SK-N-SH (cell line): ENCODE results near the gene ACSF3. TPM values are rescaled to one million over a fixed set of nuclear protein-coding genes. Genes with fewer than 3 reads are reported as not detected.

ENCODE experiments used
- CTCF ChIA-PET: fragments of 300-600, 350-600 bp; formaldehyde crosslinking; extraction: SDS; loops from one replicate; lab custom pipeline; 2021; lab: Yijun Ruan, JAX
- POLR2A ChIA-PET: fragments of 350-600 bp; sonication (Branson Sonifier 250); formaldehyde crosslinking; extraction: SDS; loops from one replicate; lab custom pipeline; 2020; ENCODE audit warnings: antibody characterized with exemption, inconsistent platforms; lab: Yijun Ruan, JAX
- DNase-seq: peaks from one replicate; pipeline ENCODE4 v3.0.0; 2012
- H2AFZ ChIP-seq: fragments of 200-600 bp; sonication (generic); 2 replicates; pipeline ENCODE4 v1.8.1; 2016; ENCODE audit warnings: antibody characterized with exemption, mild to moderate bottlenecking, low read depth
- H3F3A ChIP-seq: fragments of 200-600 bp; sonication (generic); replicated peaks from 2 replicates; pipeline ENCODE3; 2016; ENCODE audit warnings: antibody characterized with exemption, mild to moderate bottlenecking; ENCODE audit not compliant: insufficient read depth
- H3K27ac ChIP-seq, 2 experiments: fragments of 200-500 bp in 1 of 2; fragments of 200-600 bp in 1 of 2; sonication (Bioruptor generic) in 1 of 2; sonication (generic), shearing (Covaris generic) in 1 of 2; 2 replicates each; pipeline versions ENCODE4 v1.5.1 to v1.6.1; 2014 to 2016; ENCODE audit warnings: low read depth in 2 of 2, inconsistent platforms in 1 of 2, low read length in 1 of 2, mild to moderate bottlenecking in 1 of 2, mixed read lengths in 1 of 2
- H3K27me3 ChIP-seq: fragments of 200-600 bp; sonication (generic), shearing (Covaris generic); 2 replicates; pipeline ENCODE4 v1.6.1; 2016; ENCODE audit warnings: mixed run types; ENCODE audit not compliant: insufficient read depth
- H3K36me3 ChIP-seq, 2 experiments: fragments of 200-500 bp in 1 of 2; fragments of 200-600 bp in 1 of 2; sonication (Bioruptor generic) in 1 of 2; sonication (generic) in 1 of 2; replicated peaks in 1 of 2; 2 replicates each; pipeline versions ENCODE3 to v1.5.1; 2014 to 2016; ENCODE audit warnings: low read length in 1 of 2, mild to moderate bottlenecking in 1 of 2; ENCODE audit not compliant: insufficient read depth in 2 of 2, control insufficient read depth in 1 of 2
- H3K4me1 ChIP-seq, 2 experiments: fragments of 200-500 bp in 1 of 2; fragments of 200-600 bp in 1 of 2; sonication (Bioruptor generic) in 1 of 2; sonication (generic), shearing (Covaris generic) in 1 of 2; 2 replicates each; pipeline versions ENCODE4 v1.5.1 to v1.6.1; 2014 to 2016; ENCODE audit warnings: low read depth in 1 of 2, low read length in 1 of 2, mixed run types in 1 of 2; ENCODE audit not compliant: insufficient read depth in 2 of 2, control insufficient read depth in 1 of 2
- H3K4me2 ChIP-seq: fragments of 200-600 bp; sonication (generic), shearing (Covaris generic); 2 replicates; pipeline ENCODE4 v1.6.1; 2017; ENCODE audit warnings: mixed run types
- H3K4me3 ChIP-seq, 2 experiments: fragments of 200-500 bp in 1 of 2; fragments of 200-600 bp in 1 of 2; sonication (Bioruptor generic) in 1 of 2; sonication (generic), shearing (Covaris generic) in 1 of 2; 2 replicates each; pipeline versions ENCODE4 v1.5.1 to v1.8.1; 2014 to 2016; ENCODE audit warnings: low read depth in 2 of 2, inconsistent platforms in 1 of 2, low read length in 1 of 2, mild to moderate bottlenecking in 1 of 2, mixed read lengths in 1 of 2, moderate library complexity in 1 of 2
- H3K79me2 ChIP-seq: fragments of 200-600 bp; sonication (generic); 2 replicates; pipeline ENCODE4 v1.8.1; 2017; ENCODE audit warnings: mild to moderate bottlenecking; ENCODE audit not compliant: insufficient read depth
- H3K9ac ChIP-seq: fragments of 200-600 bp; sonication (generic); 2 replicates; pipeline ENCODE4 v1.6.1; 2017; ENCODE audit warnings: mixed run types
- H3K9me2 ChIP-seq: fragments of 200-600 bp; sonication (generic); 2 replicates; pipeline ENCODE4 v1.6.1; 2017; ENCODE audit warnings: mixed run types
- H3K9me3 ChIP-seq: fragments of 200-600 bp; sonication (generic); 2 replicates; pipeline ENCODE4 v1.6.1; 2017; ENCODE audit warnings: mixed run types, mild to moderate bottlenecking, moderate library complexity
- H4K20me1 ChIP-seq: fragments of 200-600 bp; sonication (generic); 2 replicates; pipeline ENCODE4 v1.6.1; 2017; ENCODE audit warnings: mild to moderate bottlenecking, mixed run types; ENCODE audit not compliant: insufficient read depth
- CHD2 ChIP-seq: fragments of 150-350 bp; IDR thresholded peaks from 2 replicates; pipeline ENCODE4 v1.6.1; 2018; ENCODE audit warnings: low read length; ENCODE audit not compliant: partially characterized antibody
- EZH2phosphoT487 ChIP-seq: fragments of 200-600 bp; sonication (generic); IDR thresholded peaks from 2 replicates; pipeline ENCODE4 v1.6.1; 2017; ENCODE audit warnings: low read depth, mixed run types, mild to moderate bottlenecking, antibody characterized with exemption, moderate library complexity, borderline replicate concordance
- FOSL2 ChIP-seq: IDR thresholded peaks from 2 replicates; pipeline ENCODE4 v1.4.0; 2012; ENCODE audit warnings: low read depth, mild to moderate bottlenecking, moderate library complexity, borderline replicate concordance
- RAD21 ChIP-seq: IDR thresholded peaks from 2 replicates; pipeline ENCODE4 v1.6.1; 2012; ENCODE audit warnings: mild to moderate bottlenecking, low read length
- RFX5 ChIP-seq: IDR thresholded peaks from 2 replicates; pipeline ENCODE4 v1.6.1; 2012; ENCODE audit warnings: mild to moderate bottlenecking, improper control_type of control experiment, low read length
- SIN3A ChIP-seq: IDR thresholded peaks from 2 replicates; pipeline ENCODE4 v1.6.1; 2012; ENCODE audit warnings: low read depth, mild to moderate bottlenecking, low read length, moderate library complexity, borderline replicate concordance
- WGBS: methylation state at CpG from one replicate; pipeline ENCODE4 v1.1.6; 2017; ENCODE audit warnings: low lambda C conversion rate; 5-methylcytosine and 5-hydroxymethylcytosine counted together
- polyA plus RNA-seq, 3 experiments: library from polyadenylated mRNA; depleted of rRNA; stranded (reverse); fragments of >200 nt; gene quantifications; 2 replicates each; pipeline ENCODE4 v1.2.3, GENCODE V29; 2012
- TF ChIP-seq, protein P1 (sequence below): IDR thresholded peaks from 2 replicates; pipeline ENCODE4 v1.6.1; 2012; ENCODE audit warnings: mild to moderate bottlenecking, low read depth, low read length, moderate library complexity
- TF ChIP-seq, protein P2 (sequence below): fragments of 150-350 bp; IDR thresholded peaks from 2 replicates; pipeline ENCODE4 v1.6.1; 2017; ENCODE audit warnings: antibody characterized with exemption, low read length, low read depth, borderline replicate concordance
- TF ChIP-seq, protein P3 (sequence below): IDR thresholded peaks from 2 replicates; pipeline ENCODE4 v1.4.0; 2012; ENCODE audit warnings: low read depth, borderline replicate concordance

Gene ACSF3
- polyA plus RNA-seq, 1 of the 3 experiments (the other 2 are of a cell fraction): 18.8 TPM

DNA sequence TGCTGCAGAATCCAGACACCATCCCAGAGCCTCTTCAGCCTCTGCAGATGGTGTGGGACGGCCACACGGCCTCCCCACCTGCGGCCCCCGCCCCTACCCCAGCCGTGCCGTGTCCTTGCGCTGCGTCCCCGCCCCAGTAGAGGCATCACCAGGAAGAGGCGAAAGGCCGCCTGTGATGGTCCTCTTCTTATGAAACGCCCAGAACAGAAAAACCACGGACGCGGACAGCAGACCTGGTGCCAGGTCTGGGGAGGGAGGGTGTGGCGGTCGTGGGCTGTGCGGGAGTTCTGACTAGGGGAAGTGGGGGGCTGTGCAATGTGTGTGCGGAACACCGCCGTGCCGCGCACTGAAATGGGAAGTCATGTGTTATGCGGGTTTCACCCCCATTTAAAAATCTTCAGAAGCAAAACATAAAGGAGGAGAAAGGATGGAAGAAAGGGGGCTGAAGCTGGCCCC lies 25.5 kb downstream of the ACSF3 start:
- ChIA-PET CTCF (no interaction called here), POLR2A (no interaction called here)
- H3K79me2 ChIP-seq: no peaks in the 10 kb centered on the region
- no peaks in the 10 kb centered on the region for H3K9me2 ChIP-seq
- peaks cover 0 to 66% of the 10 kb centered on the region in 2 experiments for H3K36me3 ChIP-seq
- no peaks in the 10 kb centered on the region for H3K9me3 ChIP-seq
- H3K4me1 ChIP-seq: no peaks in the 10 kb centered on the region
- H3K4me2 ChIP-seq: no peak overlapping the region
- no peak for TF ChIP-seq RFX5
- TF ChIP-seq RAD21: no peak
- TF ChIP-seq, protein P1, sequence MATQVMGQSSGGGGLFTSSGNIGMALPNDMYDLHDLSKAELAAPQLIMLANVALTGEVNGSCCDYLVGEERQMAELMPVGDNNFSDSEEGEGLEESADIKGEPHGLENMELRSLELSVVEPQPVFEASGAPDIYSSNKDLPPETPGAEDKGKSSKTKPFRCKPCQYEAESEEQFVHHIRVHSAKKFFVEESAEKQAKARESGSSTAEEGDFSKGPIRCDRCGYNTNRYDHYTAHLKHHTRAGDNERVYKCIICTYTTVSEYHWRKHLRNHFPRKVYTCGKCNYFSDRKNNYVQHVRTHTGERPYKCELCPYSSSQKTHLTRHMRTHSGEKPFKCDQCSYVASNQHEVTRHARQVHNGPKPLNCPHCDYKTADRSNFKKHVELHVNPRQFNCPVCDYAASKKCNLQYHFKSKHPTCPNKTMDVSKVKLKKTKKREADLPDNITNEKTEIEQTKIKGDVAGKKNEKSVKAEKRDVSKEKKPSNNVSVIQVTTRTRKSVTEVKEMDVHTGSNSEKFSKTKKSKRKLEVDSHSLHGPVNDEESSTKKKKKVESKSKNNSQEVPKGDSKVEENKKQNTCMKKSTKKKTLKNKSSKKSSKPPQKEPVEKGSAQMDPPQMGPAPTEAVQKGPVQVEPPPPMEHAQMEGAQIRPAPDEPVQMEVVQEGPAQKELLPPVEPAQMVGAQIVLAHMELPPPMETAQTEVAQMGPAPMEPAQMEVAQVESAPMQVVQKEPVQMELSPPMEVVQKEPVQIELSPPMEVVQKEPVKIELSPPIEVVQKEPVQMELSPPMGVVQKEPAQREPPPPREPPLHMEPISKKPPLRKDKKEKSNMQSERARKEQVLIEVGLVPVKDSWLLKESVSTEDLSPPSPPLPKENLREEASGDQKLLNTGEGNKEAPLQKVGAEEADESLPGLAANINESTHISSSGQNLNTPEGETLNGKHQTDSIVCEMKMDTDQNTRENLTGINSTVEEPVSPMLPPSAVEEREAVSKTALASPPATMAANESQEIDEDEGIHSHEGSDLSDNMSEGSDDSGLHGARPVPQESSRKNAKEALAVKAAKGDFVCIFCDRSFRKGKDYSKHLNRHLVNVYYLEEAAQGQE: no peak
- no peak for TF ChIP-seq FOSL2
- no peak for TF ChIP-seq CHD2
- no peak for TF ChIP-seq SIN3A
- TF ChIP-seq, protein P2, sequence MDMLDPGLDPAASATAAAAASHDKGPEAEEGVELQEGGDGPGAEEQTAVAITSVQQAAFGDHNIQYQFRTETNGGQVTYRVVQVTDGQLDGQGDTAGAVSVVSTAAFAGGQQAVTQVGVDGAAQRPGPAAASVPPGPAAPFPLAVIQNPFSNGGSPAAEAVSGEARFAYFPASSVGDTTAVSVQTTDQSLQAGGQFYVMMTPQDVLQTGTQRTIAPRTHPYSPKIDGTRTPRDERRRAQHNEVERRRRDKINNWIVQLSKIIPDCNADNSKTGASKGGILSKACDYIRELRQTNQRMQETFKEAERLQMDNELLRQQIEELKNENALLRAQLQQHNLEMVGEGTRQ: no peak
- no peak for TF ChIP-seq EZH2phosphoT487
- 97% methylated on average over 24 of the region's 24 CpGs for WGBS
- H3K27ac ChIP-seq: no peak overlapping the region
- H3K4me3 ChIP-seq: no peak overlapping the region
- H2AFZ ChIP-seq: no peak overlapping the region
- no peaks in the 10 kb centered on the region for H4K20me1 ChIP-seq
- no peaks in the 10 kb centered on the region for H3F3A ChIP-seq
- H3K9ac ChIP-seq: no peak overlapping the region
- DNase-seq: no peak
- no peaks in the 10 kb centered on the region for H3K27me3 ChIP-seq

DNA sequence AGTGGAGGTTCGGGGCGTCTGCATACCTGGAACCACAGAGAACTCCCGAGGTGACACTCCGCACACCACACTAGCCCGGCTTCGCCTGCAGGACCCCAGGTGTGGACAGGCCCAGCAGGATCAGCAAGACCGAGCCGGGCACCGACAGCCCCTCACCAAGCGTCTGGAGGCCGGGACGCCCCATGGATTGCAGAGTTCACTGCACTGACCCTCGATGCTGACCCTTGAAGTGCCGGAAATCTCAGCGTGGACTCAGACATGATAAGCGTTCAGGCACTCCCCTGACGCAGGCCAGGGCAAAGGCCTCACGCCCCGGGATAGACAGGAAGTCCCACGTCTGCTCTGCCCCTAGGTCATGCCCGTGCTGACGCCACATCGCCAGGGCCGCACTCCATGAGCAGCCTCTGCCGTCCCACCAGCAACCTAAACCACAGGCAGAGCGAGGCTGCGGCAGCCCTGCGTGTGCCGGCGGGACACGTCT lies 26.0 kb downstream of the ACSF3 start:
- no peak for DNase-seq
- no peaks in the 10 kb centered on the region for H3F3A ChIP-seq
- ChIA-PET POLR2A (no interaction called here), CTCF (no interaction called here)
- H3K4me3 ChIP-seq: no peak overlapping the region
- H3K27ac ChIP-seq: no peak overlapping the region
- no peak overlapping the region for H3K4me2 ChIP-seq
- H3K9ac ChIP-seq: no peak overlapping the region
- no peaks in the 10 kb centered on the region for H3K27me3 ChIP-seq
- no peaks in the 10 kb centered on the region for H3K4me1 ChIP-seq
- H3K79me2 ChIP-seq: no peaks in the 10 kb centered on the region
- 92% methylated on average over 18 of the region's 31 CpGs for WGBS
- TF ChIP-seq, protein P3, sequence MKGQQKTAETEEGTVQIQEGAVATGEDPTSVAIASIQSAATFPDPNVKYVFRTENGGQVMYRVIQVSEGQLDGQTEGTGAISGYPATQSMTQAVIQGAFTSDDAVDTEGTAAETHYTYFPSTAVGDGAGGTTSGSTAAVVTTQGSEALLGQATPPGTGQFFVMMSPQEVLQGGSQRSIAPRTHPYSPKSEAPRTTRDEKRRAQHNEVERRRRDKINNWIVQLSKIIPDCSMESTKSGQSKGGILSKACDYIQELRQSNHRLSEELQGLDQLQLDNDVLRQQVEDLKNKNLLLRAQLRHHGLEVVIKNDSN: no peak
- TF ChIP-seq, all 33 proteins: peak for 0
- Histone ChIP-seq H3K9me2 (no peaks in the 10 kb centered on the region), H3K9me3 (no peaks in the 10 kb centered on the region), H2AFZ (no peak overlapping the region), H4K20me1 (no peaks in the 10 kb centered on the region), H3K36me3 (peaks cover 0 to 62% of the 10 kb centered on the region in 2 experiments)
